KBM-7 (cell line): Measurements from ENCODE around the gene CRYBB2.
"Not testable (repeated sequence)": the region's sequence is repeated elsewhere in the genome, so short reads cannot be mapped to it uniquely, and the experiment has no call there.

Experiments used
- DNase-seq: peaks from one replicate; pipeline ENCODE4 v3.0.0-alpha.2; 2015
- in situ Hi-C: fragments of 300-500 bp; cut with MboI; formaldehyde crosslinking; loops from 2 replicates; pipeline ENCODE4 v1.14.3; 2020; ENCODE audit warnings: low sequenced_read_pairs, low pct_unique_long_range_greater_than_20kb, mixed read lengths

Gene CRYBB2

GRCh38 chr22:25196326-25196725, 23.1 kb upstream of the CRYBB2 start:
- in situ Hi-C loops: no loop called here
- DNase-seq: no peak

GRCh38 chr22:25197340-25197739, 22.1 kb upstream of the CRYBB2 start:
- DNase-seq: no peak
- in situ Hi-C loops: no loop called here

GRCh38 chr22:25199731-25200520, 19.5 kb upstream of the CRYBB2 start, which contains the start of gene CRYBB3:
Gene CRYBB3, plus strand, starts transcription at chr22:25199858. Its CDS starts 1,539 bp downstream, at chr22:25201397.
- no peak for DNase-seq
- in situ Hi-C loops: no loop called here

GRCh38 chr22:25200967-25201366, 18.5 kb upstream of the CRYBB2 start:
- in situ Hi-C loops: no loop called here
- no peak for DNase-seq

GRCh38 chr22:25201557-25202273, 17.7 kb upstream of the CRYBB2 start:
- no peak for DNase-seq
- in situ Hi-C loops: no loop called here

- DNase-seq: peak; percentile 55
- in situ Hi-C loops: no loop called here
Measured at GRCh38 chr22:25202290-25202921, 17.0 kb upstream of the CRYBB2 start.

- no peak for DNase-seq
- in situ Hi-C loops: no loop called here
Measured at GRCh38 chr22:25203082-25203481, 16.4 kb upstream of the CRYBB2 start.

GRCh38 chr22:25204547-25204946, 14.9 kb upstream of the CRYBB2 start:
- DNase-seq, in situ Hi-C loops: not testable (repeated sequence)

- DNase-seq: no peak
- in situ Hi-C loops: no loop called here
Measured at GRCh38 chr22:25205847-25206246, 13.6 kb upstream of the CRYBB2 start.

GRCh38 chr22:25206998-25207397, 12.4 kb upstream of the CRYBB2 start:
- DNase-seq: no peak
- in situ Hi-C loops: no loop called here

GRCh38 chr22:25207553-25208157, 11.8 kb upstream of the CRYBB2 start:
- DNase-seq: no peak
- in situ Hi-C loops: no loop called here

- in situ Hi-C loops: no loop called here
- no peak for DNase-seq
Measured at GRCh38 chr22:25208328-25208727, 11.1 kb upstream of the CRYBB2 start.

- in situ Hi-C loops: no loop called here
- DNase-seq: no peak
Measured at GRCh38 chr22:25208743-25209505, 10.5 kb upstream of the CRYBB2 start.

GRCh38 chr22:25210793-25211192, 8.6 kb upstream of the CRYBB2 start:
- in situ Hi-C loops: no loop called here
- no peak for DNase-seq

- DNase-seq: no peak
- in situ Hi-C loops: no loop called here
Measured at GRCh38 chr22:25212337-25212736, 7.1 kb upstream of the CRYBB2 start.

- in situ Hi-C loops: no loop called here
- no peak for DNase-seq
Measured at GRCh38 chr22:25213221-25213620, 6.2 kb upstream of the CRYBB2 start.

GRCh38 chr22:25216230-25216629, 3.2 kb upstream of the CRYBB2 start:
- in situ Hi-C loops: no loop called here
- no peak for DNase-seq

- DNase-seq: no peak
- in situ Hi-C loops: no loop called here
Measured at GRCh38 chr22:25219948-25220442, 556 bp downstream of the CRYBB2 start.

- in situ Hi-C loops: no loop called here
- no peak for DNase-seq
Measured at GRCh38 chr22:25221790-25222189, 2.4 kb downstream of the CRYBB2 start.
